ENCODE measurements around the gene SLC12A7.
"Not testable (repeated sequence)": the region's sequence is repeated elsewhere in the genome, so short reads cannot be mapped to it uniquely, and the experiment has no call there.

The SLC12A7 gene

DNA sequence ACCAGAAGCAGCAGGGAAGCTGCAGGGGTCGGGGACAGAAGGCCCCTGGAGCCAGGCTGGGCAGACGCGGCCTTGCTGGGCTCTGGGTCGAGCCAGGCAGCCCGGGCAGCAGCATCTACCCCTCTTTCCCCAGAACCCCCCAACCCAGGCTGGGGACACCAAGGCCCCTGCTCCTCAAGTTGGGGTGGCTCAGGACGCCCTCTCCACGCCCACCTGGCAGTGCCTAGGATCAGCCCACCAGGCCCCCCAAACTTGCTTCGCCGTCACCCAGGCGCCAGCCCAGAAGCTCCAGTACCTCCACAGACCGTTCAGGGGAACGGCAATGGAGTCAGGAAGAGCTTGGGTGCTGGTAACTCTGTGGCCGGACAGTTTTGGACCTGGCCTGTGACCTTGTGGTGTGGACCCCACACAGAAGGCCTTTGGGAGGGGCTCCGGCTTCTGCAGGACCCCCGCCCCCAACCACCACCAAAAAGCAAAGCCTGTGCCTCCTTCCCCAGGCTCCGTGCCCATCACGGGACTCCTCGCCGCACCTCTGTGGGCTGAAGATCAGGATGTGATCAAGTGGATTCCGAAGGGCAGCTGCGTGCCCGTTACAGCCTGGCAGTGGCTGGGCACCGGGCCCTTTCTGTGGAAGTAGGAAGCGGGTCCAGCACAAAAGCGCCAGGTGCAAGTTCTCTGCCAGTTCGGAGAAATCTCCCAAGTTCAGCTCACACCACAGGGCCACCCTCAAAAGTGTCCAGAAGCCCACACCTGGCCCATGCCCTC, 2.1 kb downstream of the SLC12A7 start:
- DNase-seq (ENCODE audit: low spot score) = no peak

- DNase-seq (ENCODE audit: low spot score) = no peak
Observed at GRCh38 chr5:1108865-1109174, 3.0 kb downstream of the SLC12A7 start.

GRCh38 chr5:1108023-1108864, 3.6 kb downstream of the SLC12A7 start:
- no peak for DNase-seq (ENCODE audit: low spot score)

GRCh38 chr5:1107167-1108022, 4.5 kb downstream of the SLC12A7 start:
- no peak for DNase-seq (ENCODE audit: low spot score)

- no peak for DNase-seq (ENCODE audit: low spot score)
Observed at GRCh38 chr5:1106385-1107166, 5.3 kb downstream of the SLC12A7 start.

GRCh38 chr5:1105350-1106265, 6.3 kb downstream of the SLC12A7 start:
- no peak for DNase-seq (ENCODE audit: low spot score)

GRCh38 chr5:1104327-1105006, 7.4 kb downstream of the SLC12A7 start:
- DNase-seq (ENCODE audit: low spot score) = no peak

- DNase-seq (ENCODE audit: low spot score) = peak; percentile 48
Observed at GRCh38 chr5:1103505-1104326, 8.1 kb downstream of the SLC12A7 start.

- no peak for DNase-seq (ENCODE audit: low spot score)
Observed at GRCh38 chr5:1103093-1103492, 8.8 kb downstream of the SLC12A7 start.

DNA sequence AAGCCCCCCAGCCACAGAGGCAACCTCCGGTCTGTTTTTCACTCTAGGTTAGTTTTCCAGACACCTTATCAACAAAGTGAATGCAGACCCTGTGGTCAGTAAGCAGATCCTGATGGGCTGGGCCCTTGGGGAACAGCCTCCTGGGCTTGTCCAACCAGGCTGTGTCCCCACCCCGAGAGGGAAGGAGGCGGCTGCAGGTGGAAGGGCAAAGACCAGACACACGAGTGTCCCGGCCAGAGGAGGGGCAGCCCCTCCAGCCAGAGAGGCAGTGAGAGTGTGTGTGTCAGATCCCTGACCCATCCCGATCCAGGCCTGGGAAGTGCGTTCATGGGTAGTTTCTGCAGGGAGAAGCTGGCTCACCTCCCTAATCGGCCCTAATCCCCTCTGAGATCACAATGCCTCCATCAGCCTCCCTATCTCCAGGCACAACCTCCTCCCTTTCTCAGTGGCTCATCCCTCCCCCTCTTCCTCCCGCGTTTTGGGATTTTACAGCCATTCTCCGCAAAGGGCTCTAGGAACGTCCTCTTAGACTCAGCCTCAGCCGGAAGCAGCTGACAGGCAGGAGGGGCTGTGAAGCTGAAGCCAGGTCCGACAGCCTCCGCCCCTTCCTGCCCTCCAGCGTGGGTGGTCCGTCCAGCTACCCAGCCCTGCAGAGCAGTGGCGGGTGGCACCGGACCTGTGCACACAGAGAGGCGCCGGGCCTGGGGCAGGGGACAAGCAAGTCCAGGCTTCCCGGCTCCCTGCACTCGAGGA, 9.7 kb downstream of the SLC12A7 start:
- DNase-seq (ENCODE audit: low spot score) = no peak

GRCh38 chr5:1100664-1101574, 10.9 kb downstream of the SLC12A7 start:
- DNase-seq (ENCODE audit: low spot score) = no peak

DNA sequence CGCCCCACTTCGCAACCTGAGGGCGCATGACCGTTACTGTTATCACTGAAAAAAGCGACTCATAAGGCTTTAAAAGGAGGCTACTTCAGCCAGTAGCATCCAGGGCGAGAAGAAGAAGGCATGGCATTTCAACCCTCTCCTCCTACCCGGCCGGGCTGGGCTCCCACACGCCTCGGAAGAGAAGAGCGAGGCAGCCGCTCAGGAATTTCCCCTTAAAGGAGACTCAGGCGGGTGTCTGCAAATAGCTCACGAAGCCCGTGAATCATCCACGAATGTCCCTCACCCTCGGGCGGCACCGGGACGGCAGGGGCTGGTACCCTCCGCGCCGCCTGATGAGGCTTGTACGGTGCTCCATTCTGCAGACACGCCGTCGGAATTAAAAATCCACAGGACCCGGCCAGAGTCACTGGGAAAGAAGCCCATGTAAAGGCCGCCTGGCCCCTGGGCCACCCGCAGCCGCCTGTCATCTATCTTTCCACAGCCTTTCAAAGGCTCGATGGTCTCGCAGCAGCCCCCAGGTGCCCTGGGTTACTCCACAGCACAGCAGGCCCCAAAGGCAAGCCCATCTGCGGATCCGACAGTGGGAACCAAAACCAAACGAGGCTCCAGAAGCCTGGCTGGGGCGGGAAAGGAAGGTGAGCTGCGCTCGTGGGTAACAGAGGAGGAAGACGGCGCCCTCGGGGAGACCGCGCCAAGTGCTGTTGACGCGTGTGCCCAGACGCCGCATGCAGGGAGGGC, 11.8 kb downstream of the SLC12A7 start:
- no peak for DNase-seq (ENCODE audit: low spot score)

DNA sequence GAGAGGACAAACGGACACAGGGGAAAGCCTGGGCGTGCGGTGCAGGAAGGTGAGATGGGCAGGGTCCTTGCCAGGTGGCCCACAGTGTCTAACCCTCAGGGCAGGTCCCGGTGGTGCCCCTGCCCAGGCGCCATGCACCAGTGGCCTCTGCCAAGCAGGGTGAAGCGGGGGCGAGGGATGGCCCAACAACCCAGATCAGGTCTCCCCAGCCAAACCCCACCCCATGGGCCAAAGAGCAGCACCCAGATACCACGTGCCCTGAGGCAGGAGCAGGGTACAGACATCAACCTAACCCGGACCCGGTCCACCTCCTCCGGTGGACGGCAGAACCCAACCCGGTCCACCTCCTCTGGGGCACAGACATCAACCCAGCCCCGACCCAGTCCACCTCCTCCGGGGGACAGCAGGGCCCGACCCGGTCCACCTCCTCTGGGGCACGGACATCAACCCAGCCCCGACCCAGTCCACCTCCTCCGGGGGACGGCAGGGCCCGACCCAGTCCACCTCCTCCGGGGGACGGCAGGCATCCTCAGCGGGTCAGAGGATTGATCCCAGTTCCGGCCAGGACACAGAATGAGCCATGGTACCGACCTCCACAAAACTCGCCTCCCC, 12.8 kb downstream of the SLC12A7 start:
- no peak for DNase-seq (ENCODE audit: low spot score)

GRCh38 chr5:1097988-1098385, 13.9 kb downstream of the SLC12A7 start:
- not testable (repeated sequence) for DNase-seq (ENCODE audit: low spot score)

GRCh38 chr5:1097381-1097987, 14.4 kb downstream of the SLC12A7 start:
- no peak for DNase-seq (ENCODE audit: low spot score)

- DNase-seq (ENCODE audit: low spot score) = no peak
Observed at GRCh38 chr5:1096838-1097237, 15.0 kb downstream of the SLC12A7 start.

All from putamen (tissue), 1 donor.